NCI-H524 treated with DMSO at 0.1 percent for 48 hours (cell line): ENCODE results near the gene SEL1L.
"Not testable (repeated sequence)": the region's sequence is repeated elsewhere in the genome, so short reads cannot be mapped to it uniquely, and the experiment has no call there.

Experiments
- DNase-seq: peaks from one replicate; lab custom pipeline; 2025; lab: John Stamatoyannopoulos, UW

Gene SEL1L

GRCh38 chr14:81533536-81534343 lies at the start of gene SEL1L:
Gene SEL1L, minus strand, starts transcription at chr14:81533853. Its CDS starts 109 bp downstream, at chr14:81533744.
- DNase-seq: peak; percentile 100

GRCh38 chr14:81582420-81582819 lies 48.8 kb upstream of the SEL1L start:
- no peak for DNase-seq

GRCh38 chr14:81579115-81579514 lies 45.5 kb upstream of the SEL1L start:
- DNase-seq: no peak

GRCh38 chr14:81571437-81571836 lies 37.8 kb upstream of the SEL1L start:
- no peak for DNase-seq

GRCh38 chr14:81567302-81567701 lies 33.6 kb upstream of the SEL1L start:
- DNase-seq: no peak

- peak; percentile 22 for DNase-seq
Measured at GRCh38 chr14:81565441-81566290, 32.0 kb upstream of the SEL1L start.

- DNase-seq: no peak
Measured at GRCh38 chr14:81562818-81563217, 29.2 kb upstream of the SEL1L start.

GRCh38 chr14:81561084-81561775 lies 27.6 kb upstream of the SEL1L start:
- DNase-seq: no peak

- no peak for DNase-seq
Measured at GRCh38 chr14:81559385-81559784, 25.7 kb upstream of the SEL1L start.

GRCh38 chr14:81557146-81557545 lies 23.5 kb upstream of the SEL1L start:
- no peak for DNase-seq

- DNase-seq: no peak
Measured at GRCh38 chr14:81555684-81556083, 22.0 kb upstream of the SEL1L start.

GRCh38 chr14:81555051-81555450 lies 21.4 kb upstream of the SEL1L start:
- no peak for DNase-seq

GRCh38 chr14:81551471-81551870 lies 17.8 kb upstream of the SEL1L start:
- DNase-seq: no peak

- DNase-seq: no peak
Measured at GRCh38 chr14:81550001-81550637, 16.5 kb upstream of the SEL1L start.

GRCh38 chr14:81541206-81541605 lies 7.6 kb upstream of the SEL1L start:
- not testable (repeated sequence) for DNase-seq

- DNase-seq: no peak
Measured at GRCh38 chr14:81537193-81537592, 3.5 kb upstream of the SEL1L start.

- DNase-seq: no peak
Measured at GRCh38 chr14:81536241-81536771, 2.7 kb upstream of the SEL1L start.

GRCh38 chr14:81535396-81536164 lies 1.9 kb upstream of the SEL1L start:
- DNase-seq: no peak

- no peak for DNase-seq
Measured at GRCh38 chr14:81534510-81535074, 939 bp upstream of the SEL1L start.

GRCh38 chr14:81533212-81533535 lies 479 bp downstream of the SEL1L start:
- no peak for DNase-seq

GRCh38 chr14:81529391-81529790 lies 4.3 kb downstream of the SEL1L start:
- no peak for DNase-seq
